MV-4-11 (cell line): ENCODE results near the gene SESN1.

Experiments
- DNase-seq: peaks from one replicate; lab custom pipeline; 2025; lab: John Stamatoyannopoulos, UW

SESN1 gene

DNA sequence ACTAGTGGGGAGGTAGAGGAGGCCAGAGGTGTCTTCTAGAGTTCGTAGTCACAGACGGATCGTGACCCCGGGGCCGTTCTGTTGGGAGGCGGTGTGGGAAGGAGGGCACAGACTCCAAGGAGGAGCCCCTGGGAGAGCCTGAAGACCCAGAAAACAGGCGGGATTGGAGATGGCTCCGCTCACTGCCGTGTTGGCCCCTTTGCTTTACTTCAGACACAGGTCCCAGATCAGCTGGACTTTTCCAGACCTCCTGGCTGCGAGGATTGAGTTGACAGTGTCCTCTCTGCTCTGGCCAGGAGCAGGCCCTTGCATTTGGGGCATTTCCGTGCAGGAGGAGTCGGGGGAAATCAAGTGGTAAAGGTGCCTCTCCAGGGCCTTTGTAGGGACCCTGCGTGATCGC, 133.6 kb downstream of the SESN1 start:
- no peak for DNase-seq

DNA sequence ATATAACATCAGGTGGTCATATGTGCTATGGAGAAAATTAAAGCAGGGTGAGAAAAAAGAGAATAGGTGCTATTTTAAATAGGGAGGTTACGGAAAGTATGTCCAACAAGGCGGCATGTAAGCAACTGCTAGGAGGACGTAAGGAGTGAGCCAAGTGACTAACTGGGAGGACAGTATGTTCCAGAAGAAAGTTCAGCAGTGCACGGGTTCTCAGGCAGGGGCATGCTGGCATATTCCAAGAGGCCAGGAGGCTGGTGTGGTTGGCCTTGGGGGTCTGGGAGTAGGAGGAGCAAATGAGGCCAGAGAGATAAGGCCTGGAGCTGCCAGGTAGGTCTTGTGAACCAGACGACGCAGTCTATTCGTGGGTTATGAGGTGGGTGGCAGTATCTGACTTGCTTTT, 134.0 kb downstream of the SESN1 start:
- DNase-seq = no peak

DNA sequence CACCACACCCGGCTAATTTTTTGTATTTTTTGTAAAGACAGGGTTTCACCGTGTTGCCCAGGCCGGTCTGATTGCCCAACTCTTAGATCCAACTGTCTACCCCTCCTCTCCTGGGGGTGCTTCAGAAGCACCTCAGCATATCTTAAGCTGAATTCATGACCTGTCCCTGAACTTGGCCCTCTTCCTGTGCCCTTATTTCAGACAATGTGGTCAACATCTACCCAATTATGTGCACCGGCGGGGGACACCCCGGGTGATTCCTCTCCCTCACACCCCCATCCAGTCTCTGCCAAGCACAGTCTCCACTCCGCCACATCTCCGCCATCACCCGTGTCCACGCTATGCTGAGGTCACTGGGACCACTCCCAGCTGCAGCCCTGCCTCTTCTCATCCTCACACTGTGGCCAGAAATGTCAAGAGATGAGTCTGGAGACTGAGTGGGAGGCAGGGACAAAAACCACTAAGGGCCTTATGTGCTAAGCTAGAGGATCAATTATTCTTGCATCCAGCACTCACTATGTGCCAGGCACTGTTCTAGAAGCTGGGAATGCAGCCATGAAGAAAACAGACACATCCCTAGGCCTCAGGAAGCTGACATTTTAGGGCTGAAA, 134.6 kb downstream of the SESN1 start:
- peak; percentile 37 for DNase-seq

DNA sequence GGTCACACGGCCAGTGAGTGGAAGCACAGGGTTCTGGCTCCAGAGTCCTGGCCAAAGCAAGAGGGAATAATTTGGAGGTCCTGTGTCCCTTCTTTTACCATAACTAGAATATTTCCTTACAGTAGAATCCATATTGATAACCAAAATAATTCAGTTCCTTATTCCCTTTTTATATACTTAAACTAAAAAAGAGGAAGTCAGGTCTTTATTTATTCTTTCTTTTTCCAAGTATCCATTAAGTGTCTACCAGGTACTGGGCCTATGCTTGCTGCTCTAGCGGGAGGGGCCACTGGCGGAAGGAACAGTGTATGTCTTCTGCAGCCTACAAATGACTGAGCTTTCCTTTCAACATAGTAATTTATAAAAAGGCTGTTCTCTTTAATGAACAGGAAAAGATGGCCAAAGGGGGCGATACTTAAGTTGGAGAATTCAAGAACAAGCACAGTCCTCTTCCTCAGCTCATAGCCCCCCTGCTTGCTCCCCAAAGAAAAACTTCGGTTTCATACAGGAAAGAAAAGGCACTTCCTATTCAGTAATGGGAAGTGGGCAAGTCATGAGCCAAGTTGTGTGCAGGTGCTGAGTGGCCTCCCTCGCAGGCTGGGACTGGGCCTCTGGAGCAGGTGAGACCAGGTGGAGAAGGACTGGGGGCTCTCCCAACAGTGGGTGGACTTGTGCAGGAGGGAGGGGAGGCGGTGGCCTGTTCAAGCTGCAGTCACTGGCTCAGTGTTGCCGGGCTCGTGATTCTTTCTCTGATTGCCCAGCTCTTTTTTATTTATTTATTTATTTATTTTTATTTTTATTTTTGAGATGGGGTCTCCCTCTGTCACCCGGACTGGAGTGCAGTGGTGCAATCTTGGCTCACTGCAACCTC, 135.5 kb downstream of the SESN1 start:
- peak; percentile 68 for DNase-seq

DNA sequence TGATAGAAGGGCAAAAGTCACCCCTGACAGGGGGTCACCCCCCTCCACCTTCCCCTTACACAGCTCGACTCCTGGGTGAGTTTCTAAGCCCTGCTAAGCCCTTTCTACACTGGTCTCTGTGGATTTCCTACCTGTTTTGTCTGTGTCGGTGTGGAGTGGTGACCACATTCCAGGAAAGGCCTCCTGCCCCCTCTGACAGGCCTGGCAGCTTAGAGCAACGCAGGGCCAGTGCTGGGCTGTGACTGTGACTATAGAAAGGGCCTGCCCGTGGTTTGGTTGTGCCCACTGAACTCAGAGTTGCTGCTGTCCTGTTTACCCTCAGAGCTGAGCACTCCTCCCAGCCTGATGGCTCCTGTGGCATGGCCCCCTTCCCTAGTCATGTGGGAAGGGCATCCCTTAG, 137.4 kb downstream of the SESN1 start:
- DNase-seq = no peak

DNA sequence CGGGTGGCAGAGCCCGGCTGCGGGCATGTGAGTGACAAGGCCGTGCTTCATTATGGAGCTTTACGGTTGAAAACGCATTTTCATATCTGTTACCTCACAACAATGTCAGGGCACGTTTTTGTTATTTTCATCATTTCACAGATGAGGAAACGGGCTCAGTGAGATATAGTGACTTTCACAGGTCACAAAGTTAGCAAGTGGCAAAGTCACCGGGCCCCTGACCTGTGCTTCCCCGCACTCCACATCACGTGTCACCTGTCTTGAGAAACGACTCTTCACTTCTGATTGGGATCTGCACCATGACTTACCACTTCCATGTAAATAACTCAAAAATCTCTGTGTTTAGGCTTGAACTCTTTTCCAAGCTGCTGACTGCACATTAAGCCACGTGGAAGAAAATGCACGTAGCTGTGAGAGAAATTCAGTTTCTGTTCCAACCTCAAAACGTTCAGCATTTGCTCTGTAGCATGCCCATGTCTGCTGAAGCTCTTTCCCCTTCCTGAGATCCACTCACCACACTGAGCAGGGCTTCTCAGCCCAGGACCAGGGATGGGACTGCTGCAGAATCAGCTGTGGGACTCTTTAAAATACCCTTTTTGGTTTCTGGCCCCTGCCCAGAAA, 139.2 kb downstream of the SESN1 start:
- DNase-seq = no peak

DNA sequence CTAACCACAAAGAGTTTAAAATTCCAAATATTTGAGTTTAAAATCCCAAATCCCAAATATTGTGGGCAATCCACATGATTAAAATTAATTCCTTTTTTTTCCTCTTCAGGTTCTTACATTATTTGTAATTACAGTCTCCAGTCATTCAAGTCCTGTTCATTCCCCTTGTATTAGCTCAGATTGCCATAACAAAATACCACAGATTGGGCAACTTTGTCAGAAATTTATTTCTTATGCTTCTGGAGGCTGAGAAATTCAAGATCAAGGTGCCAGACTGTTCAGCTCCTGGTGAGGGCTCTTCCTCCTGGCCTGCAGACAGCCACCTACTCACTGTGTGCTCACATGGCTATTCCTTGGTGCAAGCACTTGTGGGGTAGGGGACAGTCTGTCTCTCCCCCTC, 141.0 kb downstream of the SESN1 start:
- DNase-seq = no peak

DNA sequence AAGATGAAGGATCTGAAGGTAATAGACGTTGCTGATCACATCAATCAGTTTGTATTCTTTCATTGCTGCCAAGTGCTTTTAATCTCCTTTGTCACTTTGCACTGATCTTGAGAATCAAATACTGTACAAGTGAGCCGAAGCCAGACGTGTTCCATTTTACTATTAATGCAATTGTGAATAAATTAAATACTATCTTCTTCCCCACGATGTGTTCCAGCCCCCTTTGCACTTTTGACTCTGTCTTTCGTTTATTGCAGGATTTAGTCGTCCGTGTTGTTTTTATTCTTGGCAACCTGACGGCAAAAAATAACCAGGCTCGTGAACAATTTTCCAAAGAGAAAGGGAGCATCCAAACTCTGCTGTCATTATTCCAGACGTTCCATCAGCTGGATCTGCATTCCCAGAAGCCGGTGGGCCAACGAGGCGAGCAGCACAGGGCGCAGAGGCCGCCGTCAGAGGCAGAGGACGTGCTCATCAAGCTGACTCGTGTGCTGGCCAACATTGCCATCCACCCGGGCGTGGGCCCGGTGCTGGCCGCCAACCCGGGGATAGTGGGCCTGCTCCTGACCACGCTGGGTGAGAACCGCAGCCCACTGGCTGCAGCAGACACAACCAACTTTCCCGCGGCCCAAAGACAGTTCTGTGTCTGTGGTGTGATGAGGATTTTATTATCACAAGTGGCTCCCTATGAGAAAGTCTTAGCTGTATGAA, 141.7 kb downstream of the SESN1 start:
- DNase-seq = no peak

DNA sequence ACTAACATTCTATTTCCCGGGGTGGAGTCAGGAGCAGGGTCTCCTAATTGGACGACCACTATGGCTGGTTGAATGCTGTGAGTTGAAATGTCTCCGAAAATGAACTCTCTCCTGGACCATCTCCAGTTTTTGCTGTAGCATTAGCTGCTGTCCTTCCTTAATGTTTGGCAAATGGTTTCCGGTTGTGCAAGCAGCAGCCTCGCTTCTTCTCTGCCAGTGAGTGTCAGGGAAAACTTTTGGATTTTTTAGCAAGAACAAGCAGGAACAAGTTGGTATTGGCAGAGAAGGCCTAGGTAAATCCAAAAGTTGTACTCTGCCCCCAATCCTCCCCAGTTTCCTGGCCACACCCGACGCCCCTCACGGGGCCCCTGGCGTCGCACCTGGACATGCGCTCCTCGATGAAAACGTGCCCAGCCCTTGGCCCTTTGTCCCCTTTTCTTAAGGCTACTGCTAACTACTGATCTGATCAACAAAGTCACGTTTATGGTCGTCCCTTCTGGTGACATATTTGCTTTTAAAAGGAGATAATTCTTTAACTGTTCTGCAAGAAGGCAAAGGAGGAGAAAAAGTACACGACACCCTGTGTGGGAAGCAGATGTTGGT, 143.2 kb downstream of the SESN1 start:
- no peak for DNase-seq

DNA sequence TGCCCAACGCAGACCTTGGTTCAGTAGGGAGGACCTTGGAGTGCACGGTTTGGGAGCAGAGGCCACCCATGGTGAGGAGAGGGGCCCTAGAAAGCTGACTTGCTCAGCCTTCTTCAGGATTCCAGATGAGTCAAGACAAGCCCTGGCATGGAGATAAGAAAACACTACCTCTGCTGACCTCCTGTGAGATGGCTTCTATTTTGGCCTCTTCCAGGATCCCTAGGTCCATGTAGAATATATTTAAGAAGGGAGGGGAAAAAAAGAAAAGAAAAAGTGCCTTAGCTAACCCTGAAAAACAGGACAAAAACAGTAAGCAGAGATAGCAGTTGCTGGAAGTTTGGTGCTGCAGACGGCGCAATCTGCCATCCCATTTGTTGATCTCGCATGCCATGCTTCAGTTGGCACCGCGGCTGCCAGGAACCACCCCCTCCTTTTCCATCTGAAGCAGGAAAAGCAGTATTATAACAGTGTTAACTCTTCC, 146.4 kb downstream of the SESN1 start:
- DNase-seq = no peak

DNA sequence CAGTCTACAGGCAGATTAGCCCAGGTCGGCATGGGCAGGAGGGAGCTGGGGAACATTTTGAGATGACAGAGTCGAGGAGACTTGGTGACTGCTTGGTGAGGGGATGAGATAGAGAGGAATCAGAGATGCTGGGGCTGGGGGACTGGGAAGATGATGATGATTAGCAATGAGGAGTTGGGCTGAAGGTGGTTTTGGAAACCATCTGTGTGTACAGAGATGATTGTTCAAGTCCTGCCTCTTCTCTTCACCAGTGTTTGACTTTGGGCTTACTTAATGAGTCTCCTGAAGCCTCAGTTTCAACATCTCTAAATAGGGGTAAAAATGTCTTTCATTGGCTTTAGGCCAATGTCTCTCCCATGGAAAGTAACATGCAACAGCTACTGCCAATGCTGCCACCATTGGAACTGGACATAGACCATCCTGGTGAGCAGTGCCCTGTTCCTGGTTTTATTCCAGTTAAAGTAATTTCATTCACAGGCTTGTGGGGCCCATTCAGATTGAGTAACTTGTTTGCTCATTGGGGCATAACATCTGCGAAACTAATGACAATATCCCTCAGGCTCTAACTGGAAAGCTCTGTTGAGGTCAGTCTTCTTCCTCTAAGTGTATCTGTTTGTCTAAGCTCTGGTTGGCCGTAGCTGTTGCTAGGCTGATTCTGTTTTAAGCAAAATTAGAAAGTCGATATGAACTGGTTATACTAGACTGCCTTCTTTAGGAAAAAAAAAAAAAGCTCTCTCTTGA, 147.4 kb downstream of the SESN1 start:
- peak; percentile 83 for DNase-seq

DNA sequence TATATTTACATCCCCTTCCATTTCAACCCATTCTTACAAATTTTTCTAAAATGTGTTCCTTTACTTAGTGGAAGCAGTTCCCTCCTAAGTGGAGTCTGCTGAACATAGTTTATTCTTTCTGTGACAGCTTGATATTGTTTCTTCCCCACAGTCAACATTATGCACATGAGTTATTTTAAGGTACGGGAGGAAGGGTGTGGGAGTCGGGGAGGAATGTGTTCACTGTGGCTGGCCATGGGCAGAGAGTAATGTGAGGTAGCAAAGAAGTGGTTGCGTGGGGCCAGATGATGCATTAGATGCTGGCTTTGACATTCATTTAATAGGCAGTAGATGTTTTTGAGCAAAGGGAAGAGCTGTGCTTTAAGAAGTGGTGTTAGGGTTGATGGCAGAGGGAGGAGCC, 148.0 kb downstream of the SESN1 start:
- DNase-seq = no peak

DNA sequence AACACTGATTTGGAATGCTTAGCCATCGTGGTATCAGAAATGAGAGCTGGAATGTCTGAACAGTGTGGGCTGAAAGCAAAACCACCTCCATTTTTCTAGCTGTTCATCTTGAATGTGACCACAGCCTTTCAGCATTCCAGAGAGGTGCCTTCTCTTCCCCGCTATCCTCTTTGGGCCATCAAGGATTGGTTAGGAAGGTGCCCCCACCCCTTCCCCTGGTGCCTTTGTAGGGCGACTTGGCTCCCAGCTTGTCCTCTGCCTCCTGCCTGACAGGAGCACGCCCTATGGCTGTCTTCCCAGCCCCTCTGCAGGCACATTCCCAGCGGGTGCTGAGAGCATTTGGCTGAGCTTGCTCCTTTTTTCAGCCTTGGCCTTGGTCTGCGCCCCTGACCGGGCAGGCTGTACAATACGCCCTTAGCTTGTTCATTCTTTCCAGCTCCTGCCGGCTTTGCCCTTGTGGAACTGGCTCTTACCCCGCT, 148.9 kb downstream of the SESN1 start:
- no peak for DNase-seq

DNA sequence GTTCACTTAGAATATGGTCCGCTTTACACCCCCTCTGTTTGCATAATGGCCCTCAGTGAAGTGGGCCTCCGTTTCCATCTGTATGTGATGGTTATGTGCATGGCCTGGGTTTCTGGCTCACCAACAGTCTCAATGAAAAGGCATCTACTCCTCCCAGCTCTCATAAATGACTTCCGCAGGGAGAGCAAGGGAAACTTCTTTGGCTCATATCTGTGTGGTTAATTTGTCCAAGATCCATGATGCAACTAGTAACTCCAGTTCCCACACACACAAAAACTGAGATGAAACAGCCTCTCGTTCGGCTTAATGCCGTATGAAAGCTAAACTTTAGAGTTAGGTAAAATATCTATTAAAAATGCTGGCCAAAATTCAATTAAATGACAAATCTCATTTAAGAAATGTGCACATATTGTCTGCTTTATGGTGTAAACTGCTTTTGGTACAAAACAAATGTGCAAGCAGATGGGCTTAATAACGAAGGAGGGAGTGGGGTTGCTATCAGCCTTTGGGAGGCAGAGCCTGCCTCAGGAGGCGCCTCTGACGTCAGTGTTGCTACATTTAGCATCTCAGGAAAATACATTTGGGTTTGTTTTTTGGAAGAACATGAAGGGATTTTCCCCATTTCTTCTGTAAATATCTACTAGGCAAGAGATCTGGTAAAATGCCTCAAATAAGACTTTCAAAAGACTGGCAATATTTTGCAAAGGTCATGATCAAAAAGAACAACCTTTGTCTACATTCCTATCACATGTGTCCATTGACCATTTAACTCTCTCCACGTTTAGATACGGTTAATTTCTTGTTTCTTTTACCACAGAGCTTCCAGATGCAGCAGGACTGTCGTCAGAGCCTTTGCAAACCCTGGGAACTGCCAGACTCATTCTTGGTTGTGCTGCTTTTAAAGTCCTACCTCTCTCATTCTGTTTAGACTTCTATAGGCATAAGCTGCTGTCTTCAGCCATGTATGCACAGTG, 149.7 kb downstream of the SESN1 start:
- no peak for DNase-seq

DNA sequence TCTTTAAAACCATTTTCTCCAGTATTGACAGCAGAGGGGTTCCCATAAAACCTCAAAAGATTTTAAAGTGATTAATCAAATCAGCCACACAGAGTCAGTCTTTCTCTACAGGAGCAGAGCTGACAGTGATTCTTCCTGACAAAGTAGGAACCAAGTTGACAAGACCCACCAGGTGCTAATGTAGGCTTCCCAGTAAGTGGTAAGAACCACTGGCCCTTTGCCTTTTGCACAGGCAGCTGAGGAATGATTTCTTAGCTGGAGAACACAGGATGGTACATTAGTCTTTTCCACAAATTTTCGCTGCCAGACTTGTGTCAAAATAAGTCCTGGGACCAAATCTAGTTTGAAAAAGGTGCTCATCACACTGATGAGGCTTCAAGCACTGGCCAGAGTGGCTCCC, 150.6 kb downstream of the SESN1 start:
- DNase-seq = no peak

DNA sequence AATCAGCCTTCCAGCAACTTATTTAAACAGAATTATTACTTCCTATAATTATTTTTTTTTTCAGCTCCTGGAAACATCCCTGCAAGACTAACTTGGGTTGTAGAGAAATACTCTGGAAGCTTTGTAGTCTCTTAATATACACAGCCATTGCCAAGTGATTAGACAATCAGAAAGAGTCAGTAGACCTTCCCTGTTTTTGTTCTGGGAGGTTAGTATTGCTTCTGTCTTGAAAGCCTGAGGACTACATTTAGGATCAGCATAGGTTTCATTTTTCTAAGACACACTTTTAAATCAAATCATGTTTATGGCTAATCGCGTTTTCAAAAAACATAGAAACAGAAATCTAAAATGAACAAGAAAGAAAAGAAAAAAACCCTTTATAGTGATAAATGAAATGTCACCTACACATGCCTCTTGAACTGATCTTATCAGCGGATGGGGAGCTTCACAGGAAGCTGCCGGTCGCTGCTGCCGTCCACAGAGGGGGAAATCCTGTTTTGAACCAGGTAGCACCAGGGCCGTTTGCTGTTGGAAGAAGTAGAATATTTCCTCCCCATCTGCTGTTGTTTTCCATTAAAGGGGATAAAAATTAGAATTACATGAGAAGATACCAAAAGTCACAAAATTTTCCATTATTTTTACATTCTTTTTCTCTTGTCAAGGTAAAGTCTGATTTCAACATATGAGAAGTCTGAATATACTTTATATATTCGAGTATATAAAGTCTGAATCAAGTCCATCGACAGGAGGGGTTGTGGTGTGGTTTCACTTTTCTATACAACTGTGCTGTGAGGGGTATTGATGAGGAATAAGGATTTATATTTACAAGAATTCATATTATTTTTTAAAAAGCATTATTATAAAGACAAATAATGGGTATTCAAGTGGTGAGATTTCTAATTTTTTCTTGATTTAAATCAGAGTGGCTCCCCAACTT, 151.8 kb downstream of the SESN1 start:
- no peak for DNase-seq

DNA sequence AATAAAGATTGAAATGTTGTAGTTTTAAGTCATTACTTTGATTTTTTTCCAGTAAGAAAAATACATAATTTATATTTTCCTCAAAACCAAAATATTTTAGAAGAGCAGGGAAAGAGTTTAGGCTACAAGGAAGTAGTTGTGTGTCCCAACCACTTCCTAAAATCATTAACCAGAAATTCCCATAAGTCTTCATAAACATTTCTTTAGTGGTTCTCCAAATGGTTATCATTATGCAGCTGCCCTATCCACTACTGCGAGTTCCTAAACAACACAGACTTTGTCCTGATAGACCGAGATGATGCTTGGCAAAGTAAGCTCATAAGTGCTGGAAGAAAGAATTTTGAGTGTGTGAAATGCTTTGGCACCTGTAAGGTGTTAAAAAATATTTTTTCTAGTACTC, 152.8 kb downstream of the SESN1 start:
- DNase-seq = no peak

DNA sequence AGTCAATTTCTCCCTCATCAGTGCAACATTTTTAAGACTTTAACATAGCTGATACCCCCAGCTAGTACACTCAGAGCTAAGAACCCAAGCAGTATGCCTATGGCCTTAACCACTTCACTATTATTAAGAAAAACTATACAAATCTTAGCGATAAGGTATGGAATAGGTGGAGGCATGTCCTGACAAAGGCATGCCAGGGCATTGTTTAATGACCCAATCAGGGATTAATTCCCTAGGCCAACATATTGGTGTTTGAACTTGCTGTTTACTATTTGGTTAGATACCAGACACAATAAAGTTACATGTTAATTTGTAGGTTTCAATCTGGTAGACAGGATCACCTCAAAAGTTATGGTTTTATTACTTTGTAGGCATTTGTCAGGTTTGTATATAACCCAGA, 153.4 kb downstream of the SESN1 start:
- no peak for DNase-seq

DNA sequence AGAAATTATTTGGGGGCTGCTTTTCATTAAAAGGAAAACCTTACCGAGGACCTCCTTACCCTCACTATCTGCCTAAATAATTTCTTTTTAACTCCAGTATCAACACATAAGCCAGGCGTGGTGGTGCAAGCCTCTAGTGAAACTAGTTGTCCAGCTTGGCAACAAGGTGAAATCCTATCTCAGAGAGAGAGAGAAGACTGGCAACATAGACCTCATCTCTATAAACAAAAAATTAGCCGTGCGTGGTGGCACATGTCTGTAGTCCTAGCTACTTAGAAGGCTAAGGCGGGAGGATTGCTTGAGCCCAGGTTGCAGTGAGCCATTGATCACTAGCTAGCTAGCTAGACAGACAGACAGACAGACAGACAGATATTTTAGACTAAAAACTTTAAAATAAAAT, 153.9 kb downstream of the SESN1 start:
- DNase-seq = no peak
